HG03342 (cell line): ENCODE data around the gene PNISR.

Experiments
- ATAC-seq: cut with Tn5 transposase; IDR thresholded peaks from one replicate; pipeline ENCODE4 v1.9.1; 2021; ENCODE audit warnings: mild to moderate bottlenecking, moderate library complexity; ENCODE audit not compliant: unreplicated experiment

The PNISR gene

GRCh38 chr6:99407076-99407475 is 18.0 kb downstream of the PNISR start:
- no peak for ATAC-seq

- ATAC-seq = no peak
Observed at GRCh38 chr6:99402448-99402847, 22.7 kb downstream of the PNISR start.

GRCh38 chr6:99397287-99397686 is 27.8 kb downstream of the PNISR start:
- no peak for ATAC-seq

- ATAC-seq = peak; percentile 80
Observed at GRCh38 chr6:99393698-99394531, 31.2 kb downstream of the PNISR start, which contains the start of gene COQ3. Gene COQ3, minus strand, starts transcription at chr6:99394195. Its CDS starts 16 bp downstream, at chr6:99394179.

- peak; percentile 21 for ATAC-seq
Observed at GRCh38 chr6:99393366-99393697, 31.8 kb downstream of the PNISR start.

- ATAC-seq = no peak
Observed at GRCh38 chr6:99390896-99391295, 34.2 kb downstream of the PNISR start.

- ATAC-seq = no peak
Observed at GRCh38 chr6:99384507-99384906, 40.6 kb downstream of the PNISR start.

GRCh38 chr6:99378636-99379035 is 46.5 kb downstream of the PNISR start:
- ATAC-seq = no peak

GRCh38 chr6:99369533-99369932 is 55.6 kb downstream of the PNISR start:
- no peak for ATAC-seq

- ATAC-seq = no peak
Observed at GRCh38 chr6:99366852-99367251, 58.3 kb downstream of the PNISR start.

- peak; percentile 93 for ATAC-seq
Observed at GRCh38 chr6:99364026-99364425, 61.1 kb downstream of the PNISR start.

GRCh38 chr6:99362678-99363268 is 62.3 kb downstream of the PNISR start:
- no peak for ATAC-seq

GRCh38 chr6:99359800-99360199 is 65.3 kb downstream of the PNISR start:
- no peak for ATAC-seq

GRCh38 chr6:99356641-99357040 is 68.5 kb downstream of the PNISR start:
- no peak for ATAC-seq

GRCh38 chr6:99354983-99355382 is 70.1 kb downstream of the PNISR start:
- ATAC-seq = no peak

GRCh38 chr6:99353126-99353525 is 72.0 kb downstream of the PNISR start:
- no peak for ATAC-seq

- no peak for ATAC-seq
Observed at GRCh38 chr6:99350573-99350972, 74.5 kb downstream of the PNISR start.

- peak; percentile 49 for ATAC-seq
Observed at GRCh38 chr6:99349171-99350141, 75.7 kb downstream of the PNISR start, which contains the start of gene FAXC. Gene FAXC, minus strand, starts transcription at chr6:99349674. Its CDS starts 302 bp downstream, at chr6:99349372.

GRCh38 chr6:99348288-99349170 is 76.6 kb downstream of the PNISR start:
- no peak for ATAC-seq
